ENCODE data around the gene ACYP1.

ACYP1 gene

GRCh38 chr14:75066691-75067090 lies 2.9 kb upstream of the ACYP1 start:
- H3K4me3 ChIP-seq (ENCODE audit: control insufficient read depth, low read depth, low read length): no peak overlapping the region
- no peak for DNase-seq (ENCODE audit: low read depth)
- no peak for TF ChIP-seq CTCF (conservative IDR thresholded peaks at IDR 0.05; ENCODE audit: control insufficient read depth, insufficient read depth, low read depth, low read length)

GRCh38 chr14:75064205-75064567 lies 362 bp upstream of the ACYP1 start:
- no peak for TF ChIP-seq CTCF (conservative IDR thresholded peaks at IDR 0.05; ENCODE audit: control insufficient read depth, insufficient read depth, low read depth, low read length)
- H3K4me3 ChIP-seq (ENCODE audit: control insufficient read depth, low read depth, low read length): peak overlapping the region; percentile 98

GRCh38 chr14:75063013-75063412 lies 811 bp downstream of the ACYP1 start:
- H3K4me3 ChIP-seq (ENCODE audit: control insufficient read depth, low read depth, low read length): peak overlapping the region; percentile 98
- TF ChIP-seq CTCF (conservative IDR thresholded peaks at IDR 0.05; ENCODE audit: control insufficient read depth, insufficient read depth, low read depth, low read length): no peak
- DNase-seq (ENCODE audit: low read depth): no peak

More at GRCh38 chr14:75064205-75064567, 362 bp upstream of the ACYP1 start:
- DNase-seq (ENCODE audit: low read depth): no peak

GRCh38 chr14:75060420-75060819 lies 3.4 kb downstream of the ACYP1 start:
- no peak for DNase-seq (ENCODE audit: low read depth)
- no peak overlapping the region for H3K4me3 ChIP-seq (ENCODE audit: control insufficient read depth, low read depth, low read length)
- no peak for TF ChIP-seq CTCF (conservative IDR thresholded peaks at IDR 0.05; ENCODE audit: control insufficient read depth, insufficient read depth, low read depth, low read length)

GRCh38 chr14:75059642-75060041 lies 4.2 kb downstream of the ACYP1 start:
- no peak for DNase-seq (ENCODE audit: low read depth)
- H3K4me3 ChIP-seq (ENCODE audit: control insufficient read depth, low read depth, low read length): no peak overlapping the region
- TF ChIP-seq CTCF (conservative IDR thresholded peaks at IDR 0.05; ENCODE audit: control insufficient read depth, insufficient read depth, low read depth, low read length): no peak

- no peak overlapping the region for H3K4me3 ChIP-seq (ENCODE audit: control insufficient read depth, low read depth, low read length)
- no peak for DNase-seq (ENCODE audit: low read depth)
- no peak for TF ChIP-seq CTCF (conservative IDR thresholded peaks at IDR 0.05; ENCODE audit: control insufficient read depth, insufficient read depth, low read depth, low read length)
These were observed 9.4 kb downstream of the ACYP1 start for GRCh38 chr14:75054421-75054820.

Measured in fibroblast of mammary gland (primary cell).